Kidney (tissue), 14 donors: ENCODE data around the gene RILP. TPM values are rescaled to one million over a fixed set of nuclear protein-coding genes. Genes with fewer than 3 reads are reported as not detected.
A peak's percentile ranks its signal among the peaks of the same experiment; 100 is the strongest.

Experiments used
- DNase-seq, 5 donors: peaks; one replicate each; pipeline ENCODE4 v3.0.0-alpha.2; 2013 to 2020
- FAIRE-seq: peaks from 2 replicates; lab custom pipeline; 2012; peaks lifted over from hg19 to GRCh38; lab: Jason Lieb, UNC
- H3K27ac ChIP-seq, 2 donors: one replicate each; pipeline ENCODE4 v1.7.0; 2013; ENCODE audit warnings: low read depth in 2 of 2, low read length in 2 of 2, inconsistent platforms in 1 of 2
- H3K27me3 ChIP-seq: one replicate; pipeline ENCODE4 v1.7.1; 2013; ENCODE audit warnings: low read length, inconsistent platforms; ENCODE audit not compliant: control insufficient read depth, insufficient read depth
- H3K36me3 ChIP-seq, 3 donors: one replicate each; pipeline versions ENCODE4 v1.7.0 to v1.7.1; 2013; ENCODE audit warnings: low read length in 3 of 3, control low read depth in 1 of 3, inconsistent platforms in 1 of 3; ENCODE audit not compliant: insufficient read depth in 3 of 3, control insufficient read depth in 2 of 3
- H3K4me1 ChIP-seq, 3 donors: one replicate each; pipeline versions ENCODE4 v1.7.0 to v1.7.1; 2013; ENCODE audit warnings: low read length in 3 of 3, inconsistent platforms in 1 of 3, low read depth in 1 of 3; ENCODE audit not compliant: control insufficient read depth in 2 of 3, insufficient read depth in 2 of 3
- H3K4me3 ChIP-seq, 3 donors: one replicate each; pipeline versions ENCODE4 v1.7.0 to v1.8.1; 2013; ENCODE audit warnings: low read length in 3 of 3, control low read depth in 1 of 3, inconsistent platforms in 1 of 3
- H3K9ac ChIP-seq, 3 donors: one replicate each; pipeline versions ENCODE4 v1.7.0 to v1.7.1; 2013; ENCODE audit warnings: low read length in 3 of 3, control low read depth in 1 of 3, inconsistent platforms in 1 of 3
- H3K9me3 ChIP-seq, 3 donors: one replicate each; pipeline versions ENCODE4 v1.7.0 to v1.7.1; 2013; ENCODE audit warnings: low read length in 3 of 3, control low read depth in 1 of 3, inconsistent platforms in 1 of 3; ENCODE audit not compliant: control insufficient read depth in 2 of 3, insufficient read depth in 1 of 3
- CTCF ChIP-seq: IDR thresholded peaks from 3 replicates; pipeline ENCODE4 v1.5.1; 2012; ENCODE audit warnings: mild to moderate bottlenecking, moderate library complexity, borderline replicate concordance; ENCODE audit not compliant: insufficient read depth; ENCODE audit errors: extremely low read depth
- intact Hi-C: fragments of 100-400 bp; cut with DNase I; formaldehyde crosslinking; loops from one replicate; pipeline ENCODE4 v1.11.1; 2022
- polyA plus RNA-seq: library from polyadenylated mRNA; stranded (reverse); fragments of 350-450 nt; fragmentation: Illumina TruSeq; extraction: RNeasy Lipid Tissue Mini Kit (QIAGEN cat#74804); gene quantifications from one replicate; pipeline ENCODE4 v1.2.3, GENCODE V29; 2014; ENCODE audit warnings: low read depth, low replicate concordance; ENCODE audit not compliant: insufficient read depth
- total RNA-seq: library from RNA; stranded (reverse); fragmentation: NEBNext Ultra II Directional; extraction: Animal tissue kit (Norgen Biotek cat#: 25700); gene quantifications from one replicate; pipeline ENCODE4 v1.2.1, GENCODE V29; 2021
- donor health status: control.
- donor health status: control.
- donor health status: control.
- donor health status: control.
- donor health status: control.
- donor health status: DM: yes; HTN: yes; CAD: no.
- donor health status: Normal renal cell carcinoma (clear cell type).

Gene RILP
- total and polyA plus RNA-seq, 2 donors from 2014 or later: 17.1 to 26.6 TPM

- Histone ChIP-seq H3K27ac (no peak overlapping the region), H3K36me3 (peaks cover 0 to 13% (median 4%) of the 10 kb centered on the region in 3 donors), H3K9me3 (no peaks in the 10 kb centered on the region), H3K9ac (no peak overlapping the region), H3K27me3 (no peaks in the 10 kb centered on the region), H3K4me1 (peaks cover 0 to 38% (median 20%) of the 10 kb centered on the region in 3 donors), H3K4me3 (peak overlapping the region in 1 of 3 donors; percentile 22)
- no peak for DNase-seq
- intact Hi-C loops: no loop called here
- TF ChIP-seq CTCF: no peak
- FAIRE-seq: no peak
These were observed 25.0 kb downstream of the RILP start for GRCh38 chr17:1624650-1625049.

- Histone ChIP-seq H3K9ac (no peak overlapping the region), H3K36me3 (peaks cover 0 to 20% (median 4%) of the 10 kb centered on the region in 3 donors), H3K27me3 (no peaks in the 10 kb centered on the region), H3K9me3 (no peaks in the 10 kb centered on the region), H3K4me1 (peaks cover 0 to 35% (median 24%) of the 10 kb centered on the region in 3 donors), H3K4me3 (no peak overlapping the region), H3K27ac (no peak overlapping the region)
- FAIRE-seq: no peak
- intact Hi-C loops: no loop called here
- no peak for TF ChIP-seq CTCF
- peak in 1 of 5 donors; percentile 27 for DNase-seq
These were observed 26.5 kb downstream of the RILP start for GRCh38 chr17:1623057-1623630.

DNA sequence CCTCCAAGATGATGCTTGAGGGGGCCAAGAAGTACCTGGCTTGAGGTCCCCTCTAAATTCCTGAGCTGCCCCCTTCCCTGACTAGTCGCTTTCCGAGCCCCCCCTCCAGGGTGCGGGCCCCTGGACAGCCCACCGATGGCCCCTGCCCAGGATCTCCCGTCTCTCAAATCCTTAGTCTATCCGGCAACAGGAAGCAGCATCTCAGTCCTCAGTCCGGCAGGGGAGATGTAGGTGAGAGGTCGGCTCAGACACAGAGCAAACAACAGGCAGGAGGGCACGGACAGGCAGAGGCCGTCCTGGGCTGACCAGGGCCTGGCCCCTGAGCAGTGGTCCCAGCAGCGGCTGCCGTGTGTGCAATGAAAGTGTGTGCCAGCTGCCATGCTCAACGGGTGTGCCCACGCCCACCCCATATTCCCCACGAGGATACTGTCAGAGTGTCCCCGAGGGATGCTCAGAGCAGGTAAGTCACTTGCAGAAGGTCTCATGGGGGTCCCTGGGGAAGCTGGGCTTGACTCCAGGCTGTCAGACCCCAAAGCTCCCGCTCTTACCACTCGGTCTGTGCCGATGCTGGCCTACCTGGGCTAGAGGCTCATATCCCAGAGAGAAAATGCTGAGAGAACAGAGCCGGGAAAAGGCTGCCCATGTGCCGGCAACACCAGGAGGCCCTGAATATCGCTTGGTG is 28.3 kb downstream of the RILP start:
- H3K9me3 ChIP-seq: no peaks in the 10 kb centered on the region
- no peak for DNase-seq
- H3K4me1 ChIP-seq: peaks cover 0 to 29% (median 18%) of the 10 kb centered on the region in 3 donors
- H3K27me3 ChIP-seq: no peaks in the 10 kb centered on the region
- peaks cover 0 to 17% (median 4%) of the 10 kb centered on the region in 3 donors for H3K36me3 ChIP-seq
- peak overlapping the region in 1 of 3 donors; percentile 46 for H3K9ac ChIP-seq
- H3K27ac ChIP-seq: peak overlapping the region; percentile 41 to 81
- intact Hi-C loops: no loop called here
- no peak overlapping the region for H3K4me3 ChIP-seq
- TF ChIP-seq CTCF: no peak
- no peak for FAIRE-seq
